NCI-H1105 treated with DMSO at 0.1 percent for 48 hours (cell line): ENCODE results near the gene SMIM27.
A peak's percentile ranks its signal among the peaks of the same experiment; 100 is the strongest.
"Not testable (repeated sequence)": the region's sequence is repeated elsewhere in the genome, so short reads cannot be mapped to it uniquely, and the experiment has no call there.

Experiments used
- DNase-seq: peaks from one replicate; lab custom pipeline; 2025; lab: John Stamatoyannopoulos, UW

Gene SMIM27, protein sequence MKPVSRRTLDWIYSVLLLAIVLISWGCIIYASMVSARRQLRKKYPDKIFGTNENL

GRCh38 chr9:32552172-32552872 lies at the start of gene SMIM27, which contains the start of gene TOPORS:
Gene SMIM27, plus strand, starts transcription at chr9:32552327. Its CDS starts 108 bp downstream, at chr9:32552435.
Gene TOPORS, minus strand, starts transcription at chr9:32552586. Its CDS starts 150 bp downstream, at chr9:32552436.
- peak; percentile 95 for DNase-seq

DNA sequence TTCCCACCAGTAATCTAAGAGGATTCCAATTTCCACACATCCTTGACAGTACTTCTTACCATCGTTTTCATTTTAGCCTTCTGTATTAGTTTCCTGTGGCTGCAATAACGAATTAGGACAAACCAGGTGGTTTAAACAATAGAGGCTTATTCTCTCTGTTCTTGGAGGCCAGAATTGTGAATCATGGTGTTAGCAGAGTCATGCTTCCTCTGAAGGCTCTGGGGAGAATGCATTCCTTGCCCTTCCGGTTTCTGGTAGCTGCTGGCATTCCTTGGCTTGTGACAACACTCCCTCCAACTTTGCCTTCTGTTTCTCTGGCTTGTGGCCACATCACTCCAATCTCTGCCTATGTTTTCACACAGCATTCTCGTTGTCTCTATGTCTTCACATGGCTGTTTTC lies 49.7 kb upstream of the SMIM27 start:
- no peak for DNase-seq

DNA sequence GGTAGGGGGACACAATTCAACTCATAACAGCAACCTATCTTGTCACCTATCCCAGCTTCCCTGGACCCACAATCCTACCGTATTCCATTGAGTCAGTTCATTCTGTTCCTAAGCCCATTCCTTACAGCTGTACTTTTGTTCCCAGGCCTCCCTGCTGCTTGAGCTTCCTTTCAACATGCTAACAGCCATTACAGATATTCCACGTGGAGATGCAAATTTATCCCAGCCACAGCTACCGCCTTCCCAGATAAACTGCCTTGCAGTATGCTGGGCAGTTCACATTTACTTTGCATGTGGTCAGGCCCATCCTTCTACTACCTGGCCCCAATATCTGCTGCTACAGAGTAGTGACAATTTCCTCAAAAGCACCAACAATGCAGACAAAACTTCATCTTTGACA lies 49.1 kb upstream of the SMIM27 start:
- no peak for DNase-seq

DNA sequence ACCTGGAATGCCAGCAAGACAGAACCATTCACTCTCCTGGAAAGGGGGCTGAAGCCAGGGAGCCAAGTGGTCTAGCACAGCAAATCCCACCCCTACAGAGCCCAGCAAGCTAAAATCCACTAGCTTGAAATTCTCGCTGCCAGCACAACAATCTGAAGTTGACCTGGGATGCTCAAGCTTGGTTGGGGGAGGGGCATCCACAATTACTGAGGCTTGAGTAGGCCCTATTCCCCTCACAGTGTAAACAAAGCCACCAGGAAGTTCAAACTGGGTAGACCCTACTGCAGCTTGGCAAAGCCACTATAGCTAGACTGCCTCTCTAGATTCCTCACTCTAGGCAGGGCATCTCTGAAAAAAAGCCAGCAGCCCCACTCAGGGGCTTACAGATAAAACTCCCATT lies 43.4 kb upstream of the SMIM27 start:
- no peak for DNase-seq

DNA sequence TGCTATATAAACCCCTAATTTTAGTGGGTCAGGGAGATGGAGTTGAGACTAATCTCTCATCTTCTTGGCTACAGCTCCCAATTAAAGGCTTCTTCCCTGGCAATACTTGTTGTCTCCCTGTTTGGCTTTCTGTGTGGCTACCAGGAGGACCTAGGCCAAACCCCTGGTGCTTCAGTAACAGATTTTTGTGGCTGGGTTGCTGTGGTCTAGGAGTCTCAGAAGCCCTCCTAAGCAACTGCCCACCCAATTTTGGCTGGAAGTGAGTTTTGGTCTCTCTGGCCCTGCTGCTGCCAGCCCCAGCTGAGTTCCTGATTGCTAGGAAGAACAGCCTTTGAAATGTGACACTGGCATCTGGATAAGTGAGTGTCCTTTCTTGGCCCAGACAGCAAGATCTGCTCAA lies 35.9 kb upstream of the SMIM27 start:
- DNase-seq, result no peak

DNA sequence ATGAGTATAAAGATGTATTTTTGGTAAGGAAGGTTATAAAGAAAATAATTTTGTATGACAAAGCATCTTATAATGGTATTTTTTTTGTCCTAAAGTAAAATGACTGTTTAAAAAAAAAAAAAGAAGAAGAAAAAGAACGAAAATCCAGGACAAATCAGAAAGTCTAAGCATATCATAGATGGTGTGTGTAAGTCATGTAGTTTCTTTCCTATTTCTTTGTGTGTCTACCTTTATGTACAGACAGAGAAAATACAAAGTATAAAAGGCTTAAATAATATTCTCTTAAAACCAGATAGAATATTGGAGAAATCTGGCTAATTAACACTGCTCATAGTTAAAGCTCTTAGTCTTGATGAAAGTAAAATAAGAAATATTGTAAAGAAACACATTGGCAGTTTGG lies 33.9 kb upstream of the SMIM27 start:
- DNase-seq, result no peak

DNA sequence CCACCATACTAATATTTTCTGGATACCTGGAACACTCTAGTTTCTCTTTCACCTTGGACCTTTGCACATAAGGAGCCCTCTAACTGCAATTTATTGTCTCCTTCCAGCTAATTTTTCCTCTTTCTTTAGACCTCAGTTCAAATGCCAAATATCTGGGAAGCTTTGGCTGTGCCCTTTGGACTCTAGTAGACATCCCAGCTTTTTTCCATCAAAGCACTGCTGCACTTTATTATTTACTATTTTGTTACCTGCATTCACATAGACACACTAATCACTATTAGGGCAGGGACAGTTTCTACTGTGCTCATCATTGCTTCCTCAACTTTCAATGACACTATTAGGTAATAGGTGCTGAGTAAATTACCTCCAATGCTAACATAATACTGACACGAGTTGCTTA lies 28.2 kb upstream of the SMIM27 start:
- no peak for DNase-seq

DNA sequence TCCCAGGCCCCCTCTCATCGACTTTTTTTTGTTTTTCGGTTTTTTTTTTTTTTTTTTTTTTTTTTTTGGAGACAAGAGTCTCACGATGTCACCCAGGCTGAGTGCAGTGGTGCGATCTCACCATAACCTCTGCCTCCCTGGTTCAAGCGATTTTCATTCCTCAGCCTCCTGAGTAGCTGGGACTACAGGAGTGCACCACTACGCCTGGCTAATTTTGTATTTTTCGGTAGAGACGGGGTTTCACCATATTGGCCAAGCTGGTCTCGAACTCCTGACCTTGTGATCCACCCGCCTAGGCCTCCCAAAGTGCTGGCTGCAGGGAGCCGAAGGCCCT lies 27.6 kb upstream of the SMIM27 start:
- DNase-seq, result not testable (repeated sequence)

DNA sequence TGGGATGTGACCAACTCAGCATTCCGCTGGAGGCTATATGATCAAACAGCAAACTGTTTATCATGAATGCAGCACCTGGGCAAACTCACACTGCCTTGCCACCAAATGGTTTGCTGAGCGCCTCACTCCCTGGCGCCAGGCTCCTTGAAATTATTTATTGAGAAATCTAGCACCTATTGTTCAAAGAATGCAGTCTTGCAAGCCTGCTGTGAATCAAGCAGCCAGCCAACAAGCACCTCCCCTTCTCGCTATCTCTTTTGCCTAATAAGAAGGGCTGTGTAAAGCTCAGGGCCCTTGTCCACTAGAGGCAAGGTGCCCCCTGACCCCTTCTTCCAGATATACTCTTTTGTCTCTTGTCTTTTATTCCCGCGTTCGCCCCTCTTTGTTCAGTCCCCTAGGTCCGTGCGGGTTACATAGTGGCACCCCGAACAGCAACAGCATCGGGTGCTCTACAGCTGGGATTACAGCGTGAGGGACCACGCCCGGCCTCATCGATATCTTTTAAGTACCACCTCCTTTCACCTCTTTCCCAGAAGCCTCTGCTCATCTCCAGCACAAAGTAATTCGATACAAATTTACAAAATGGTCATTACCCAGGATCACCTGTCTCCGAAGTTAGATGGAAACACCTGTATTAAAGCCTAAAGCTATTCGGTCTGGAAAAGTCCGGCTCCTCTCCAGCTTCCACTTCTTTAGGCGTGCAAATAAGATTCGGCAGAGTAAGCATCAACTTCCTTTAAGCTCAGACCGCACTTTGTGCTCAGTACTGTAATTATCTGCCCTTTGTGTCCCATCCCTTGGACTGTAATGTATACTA lies 27.0 kb upstream of the SMIM27 start:
- DNase-seq, result peak; percentile 57

DNA sequence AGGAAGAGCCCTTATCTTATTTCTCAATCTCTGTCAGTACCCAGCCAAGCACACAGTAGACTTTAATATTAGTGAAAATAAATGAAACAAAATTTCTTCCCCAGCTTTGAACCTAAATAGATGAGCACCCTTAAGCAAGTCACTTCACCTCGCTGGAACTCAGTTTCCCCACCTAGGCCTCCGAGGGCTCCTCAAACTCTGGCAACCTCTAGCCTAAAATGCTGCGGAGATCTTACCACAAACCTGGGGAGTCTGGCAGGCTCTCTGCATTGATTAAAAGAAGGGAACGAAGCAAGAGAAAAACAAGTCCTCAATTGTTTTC lies 26.5 kb upstream of the SMIM27 start:
- no peak for DNase-seq

GRCh38 chr9:32526041-32526706 lies 26.0 kb upstream of the SMIM27 start, which contains the start of gene RIGI:
Gene RIGI, minus strand, starts transcription at chr9:32526196. Its CDS starts 30 bp downstream, at chr9:32526166.
- peak; percentile 93 for DNase-seq

DNA sequence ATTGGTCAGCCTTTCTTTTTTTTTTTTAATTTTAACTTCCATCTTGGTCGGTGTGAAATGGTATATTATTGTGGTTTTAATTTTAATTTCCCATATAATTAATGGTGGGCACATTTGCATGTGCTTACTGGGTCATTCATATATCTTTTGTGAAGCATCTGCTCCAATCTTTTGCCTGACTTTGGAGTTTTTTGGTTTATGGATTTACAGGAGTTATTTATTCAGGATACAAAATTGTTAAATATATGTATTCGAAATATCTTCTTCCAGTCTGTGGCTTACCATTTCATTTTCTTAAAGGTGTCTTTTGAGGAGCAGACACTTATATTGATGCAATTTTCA lies 25.4 kb upstream of the SMIM27 start:
- no peak for DNase-seq

- no peak for DNase-seq
Measured at GRCh38 chr9:32533336-32533735, 18.8 kb upstream of the SMIM27 start.

DNA sequence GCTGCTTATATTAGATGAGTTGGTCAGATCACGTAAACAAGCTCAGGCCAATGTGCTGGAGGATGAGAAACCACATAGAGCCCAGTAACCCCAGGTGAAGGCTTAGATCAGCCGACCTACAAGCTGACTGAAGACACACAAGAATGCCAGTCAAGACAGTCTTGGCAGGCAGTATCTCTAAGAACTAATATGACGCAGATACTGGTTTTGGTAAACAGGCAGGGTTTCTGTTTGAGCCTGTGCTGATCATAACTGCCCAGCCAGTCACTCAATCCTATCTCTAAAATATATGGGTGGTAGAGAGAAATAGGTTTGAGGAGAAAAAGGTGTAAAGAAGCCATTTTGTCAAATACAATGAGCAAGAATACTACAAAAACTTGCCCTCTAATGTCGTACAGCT lies 18.3 kb upstream of the SMIM27 start:
- no peak for DNase-seq

DNA sequence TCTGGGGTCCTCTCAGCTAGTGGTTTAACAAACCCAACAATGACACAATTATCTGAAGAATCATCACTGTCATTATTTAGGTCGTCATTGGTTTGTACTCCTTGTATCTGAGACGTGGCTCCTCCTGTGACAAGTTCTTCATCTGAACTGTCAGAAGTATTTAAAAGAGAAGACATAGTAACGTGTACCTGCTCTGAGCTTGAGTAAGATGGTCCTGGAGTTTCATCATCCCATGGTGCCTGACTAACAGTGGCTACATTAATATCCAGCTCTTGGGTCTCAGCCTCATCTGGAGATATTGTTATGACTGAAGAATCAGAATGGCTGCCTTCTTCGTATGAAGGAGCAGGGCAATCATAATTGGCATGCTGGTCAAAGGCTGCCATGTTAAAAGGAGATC lies 9.1 kb upstream of the SMIM27 start:
- DNase-seq, result no peak

GRCh38 chr9:32545884-32546283 lies 6.2 kb upstream of the SMIM27 start:
- no peak for DNase-seq

GRCh38 chr9:32548213-32548612 lies 3.9 kb upstream of the SMIM27 start:
- not testable (repeated sequence) for DNase-seq

- peak; percentile 31 for DNase-seq
Measured at GRCh38 chr9:32550150-32550561, 2.0 kb upstream of the SMIM27 start.

DNA sequence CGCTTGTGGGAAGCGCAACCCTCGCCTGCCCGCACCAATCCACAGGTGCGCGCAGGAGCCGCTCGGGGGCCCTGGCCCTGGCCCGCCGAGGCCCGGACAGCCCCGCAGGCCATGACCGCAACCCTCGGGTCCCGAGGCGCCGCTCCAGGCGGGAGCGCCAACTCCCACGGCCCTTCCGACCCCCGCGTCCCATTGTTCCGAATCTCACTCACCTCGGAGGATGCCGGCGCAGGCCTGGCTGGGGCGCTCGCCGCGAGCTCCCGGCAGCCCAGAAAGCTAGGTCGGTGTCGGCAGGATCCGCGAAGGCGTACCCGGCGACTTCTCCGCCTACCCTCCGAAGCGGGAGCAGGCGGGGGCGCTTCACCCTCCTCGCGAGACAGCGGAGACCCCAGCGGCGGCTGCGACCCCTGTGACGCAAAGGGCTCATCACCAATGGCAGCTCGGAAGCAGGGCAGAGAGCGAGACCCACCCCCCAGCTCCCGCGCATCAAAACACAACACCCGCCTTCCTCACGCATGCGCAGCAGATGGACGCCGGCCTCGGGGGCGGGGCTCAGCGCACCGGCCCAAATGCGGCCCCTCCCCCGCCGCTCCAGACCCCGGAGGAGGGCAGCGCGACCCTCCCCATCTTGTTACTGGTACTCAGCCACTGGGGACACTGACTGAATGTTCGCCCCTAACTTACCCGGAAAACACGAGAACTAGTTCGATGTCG lies 1.4 kb upstream of the SMIM27 start:
- peak; percentile 98 for DNase-seq

GRCh38 chr9:32551276-32552051 lies 663 bp upstream of the SMIM27 start:
- DNase-seq, result peak; percentile 80

- DNase-seq, result no peak
Measured at GRCh38 chr9:32554107-32554506, 2.0 kb downstream of the SMIM27 start.

GRCh38 chr9:32554591-32554990 lies 2.5 kb downstream of the SMIM27 start:
- DNase-seq, result no peak
